CD4-positive, alpha-beta T cell treated with Interleukin-15 for 4 hours (primary cell): ENCODE data around the gene NTSR2.

Experiments used
- DNase-seq: peaks from one replicate; pipeline ENCODE4 v3.0.0-alpha.2; 2020; ENCODE audit warnings: low spot score

Gene NTSR2, protein sequence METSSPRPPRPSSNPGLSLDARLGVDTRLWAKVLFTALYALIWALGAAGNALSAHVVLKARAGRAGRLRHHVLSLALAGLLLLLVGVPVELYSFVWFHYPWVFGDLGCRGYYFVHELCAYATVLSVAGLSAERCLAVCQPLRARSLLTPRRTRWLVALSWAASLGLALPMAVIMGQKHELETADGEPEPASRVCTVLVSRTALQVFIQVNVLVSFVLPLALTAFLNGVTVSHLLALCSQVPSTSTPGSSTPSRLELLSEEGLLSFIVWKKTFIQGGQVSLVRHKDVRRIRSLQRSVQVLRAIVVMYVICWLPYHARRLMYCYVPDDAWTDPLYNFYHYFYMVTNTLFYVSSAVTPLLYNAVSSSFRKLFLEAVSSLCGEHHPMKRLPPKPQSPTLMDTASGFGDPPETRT

DNA sequence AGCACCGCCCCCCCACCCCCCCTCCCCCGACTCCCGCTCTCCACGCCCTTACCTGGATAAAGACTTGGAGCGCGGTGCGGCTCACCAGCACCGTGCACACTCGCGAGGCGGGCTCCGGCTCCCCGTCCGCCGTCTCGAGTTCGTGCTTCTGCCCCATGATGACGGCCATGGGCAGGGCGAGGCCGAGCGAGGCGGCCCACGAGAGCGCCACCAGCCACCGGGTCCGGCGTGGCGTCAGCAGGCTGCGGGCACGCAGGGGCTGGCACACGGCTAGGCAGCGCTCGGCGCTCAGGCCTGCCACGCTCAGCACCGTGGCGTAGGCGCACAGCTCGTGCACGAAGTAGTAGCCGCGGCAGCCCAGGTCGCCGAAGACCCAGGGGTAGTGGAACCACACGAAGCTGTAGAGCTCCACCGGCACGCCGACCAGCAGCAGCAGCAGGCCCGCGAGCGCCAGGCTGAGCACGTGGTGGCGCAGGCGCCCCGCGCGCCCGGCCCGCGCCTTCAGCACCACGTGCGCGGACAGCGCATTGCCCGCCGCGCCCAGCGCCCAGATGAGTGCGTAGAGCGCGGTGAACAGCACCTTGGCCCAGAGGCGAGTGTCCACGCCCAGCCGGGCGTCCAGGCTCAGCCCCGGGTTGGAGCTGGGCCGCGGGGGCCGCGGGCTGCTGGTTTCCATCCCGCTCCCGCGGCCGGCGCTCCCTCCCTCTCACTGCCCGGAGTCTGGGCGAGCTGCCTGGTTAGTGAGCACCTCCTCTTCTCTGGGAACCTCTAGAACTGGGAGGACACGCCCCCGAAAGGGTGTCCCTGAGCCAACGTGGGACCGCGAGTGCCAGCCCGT, at the start of gene NTSR2:
TSS of gene NTSR2 (minus strand) at position 742 of the 838 bp plus-strand sequence. CDS start at position 676, 66 bp downstream.
- DNase-seq = no peak

DNA sequence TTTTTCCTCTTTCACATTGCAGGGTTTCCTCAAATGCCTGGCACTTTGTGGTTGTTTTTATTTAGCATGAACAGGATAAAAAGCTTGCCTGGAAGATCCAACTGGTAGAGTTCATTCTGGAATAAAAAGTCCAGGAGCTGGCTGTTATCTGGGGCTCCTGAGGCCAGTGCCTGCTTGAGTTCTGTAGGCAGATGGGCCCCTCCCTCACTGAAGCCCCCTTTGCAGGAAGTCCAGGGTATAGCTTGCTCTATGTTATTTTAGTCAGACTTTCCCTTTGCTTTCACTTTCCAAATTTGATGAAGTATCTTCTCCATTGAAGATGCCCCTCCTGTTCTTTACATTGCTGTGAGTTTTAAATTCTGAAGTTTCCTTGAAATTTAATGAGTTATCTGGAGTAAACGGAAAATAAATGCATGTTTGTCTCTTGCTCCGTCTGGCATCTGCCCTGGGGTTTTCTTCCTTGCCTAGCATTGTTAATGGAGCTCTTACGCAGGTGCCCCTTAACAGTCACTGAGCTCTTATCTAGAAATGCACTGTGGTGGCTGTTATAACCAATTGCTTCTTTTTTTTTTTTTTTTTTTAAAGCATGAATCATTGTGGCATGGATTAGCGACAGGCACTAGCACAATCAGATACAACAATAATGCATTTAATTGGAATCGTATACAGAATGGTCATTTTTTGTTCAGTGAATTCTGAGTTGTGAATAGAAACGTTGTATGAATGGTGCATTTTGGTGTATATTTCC, 49.4 kb upstream of the NTSR2 start:
- DNase-seq = no peak

DNA sequence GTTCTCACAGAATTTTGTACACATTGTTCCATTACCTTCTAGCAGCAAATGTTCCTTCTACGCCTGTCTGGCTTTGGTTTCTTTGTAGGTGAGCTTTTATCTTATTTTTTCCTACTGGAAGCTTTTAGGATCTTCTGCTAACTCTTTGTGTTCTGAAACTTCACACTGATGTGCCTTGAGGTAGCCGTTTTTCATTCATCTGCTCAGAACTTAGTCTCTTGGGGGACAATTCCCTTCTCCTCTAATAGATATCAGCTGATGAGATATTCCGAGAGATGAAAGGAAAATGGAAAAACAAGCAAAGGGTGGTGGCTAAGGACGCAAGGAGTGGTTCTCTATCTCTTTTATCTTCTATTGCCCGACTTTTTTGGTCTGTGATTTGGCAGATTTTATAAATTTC, 48.6 kb upstream of the NTSR2 start:
- no peak for DNase-seq

DNA sequence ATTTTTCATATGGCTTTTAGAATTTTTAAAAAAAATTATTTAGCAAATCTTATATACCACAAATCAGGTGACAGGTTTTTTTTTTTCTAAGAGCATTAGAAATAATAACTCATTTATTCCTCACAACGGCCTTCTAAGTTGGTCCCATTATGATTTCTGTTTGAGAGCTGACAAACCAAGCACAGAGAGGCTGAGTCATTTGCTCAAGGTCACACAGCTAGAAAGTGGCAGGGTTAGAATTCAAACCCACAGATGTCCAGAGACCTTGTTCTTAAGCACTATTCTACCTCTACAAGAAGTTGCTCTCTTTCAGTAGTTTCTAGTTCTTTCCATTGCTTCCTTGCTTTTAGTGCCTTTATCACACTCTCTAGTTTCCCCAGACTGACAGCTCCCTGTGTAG, 47.6 kb upstream of the NTSR2 start:
- no peak for DNase-seq

DNA sequence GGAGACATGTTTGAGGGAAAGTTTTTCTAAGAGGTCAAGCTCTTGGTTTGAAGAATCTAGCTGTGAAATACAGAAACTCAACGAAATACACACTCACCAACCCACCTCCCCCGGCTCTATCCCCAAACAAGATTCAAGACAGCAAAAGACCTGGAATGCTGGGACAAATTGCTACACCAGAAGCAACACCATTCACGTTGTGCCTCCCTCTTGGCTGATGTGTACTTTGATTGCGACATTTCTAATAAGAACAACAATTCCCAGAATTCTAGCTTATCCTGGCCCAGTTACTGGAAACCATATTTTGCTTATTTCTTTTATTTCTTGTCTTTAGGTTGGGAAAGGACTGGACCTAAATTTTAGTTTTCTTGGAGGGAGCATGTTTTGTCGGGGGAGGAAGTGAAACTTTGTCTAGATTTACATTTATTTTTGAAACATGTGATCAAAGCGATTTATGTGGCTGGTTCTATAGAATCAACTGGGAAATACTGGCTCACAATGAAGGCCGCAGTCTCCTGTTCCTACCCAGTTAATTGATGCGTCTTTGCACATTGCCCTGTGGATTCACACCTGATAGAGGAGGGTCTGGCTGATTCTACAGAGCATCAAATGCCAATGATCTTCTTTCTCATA, 46.8 kb upstream of the NTSR2 start:
- no peak for DNase-seq

DNA sequence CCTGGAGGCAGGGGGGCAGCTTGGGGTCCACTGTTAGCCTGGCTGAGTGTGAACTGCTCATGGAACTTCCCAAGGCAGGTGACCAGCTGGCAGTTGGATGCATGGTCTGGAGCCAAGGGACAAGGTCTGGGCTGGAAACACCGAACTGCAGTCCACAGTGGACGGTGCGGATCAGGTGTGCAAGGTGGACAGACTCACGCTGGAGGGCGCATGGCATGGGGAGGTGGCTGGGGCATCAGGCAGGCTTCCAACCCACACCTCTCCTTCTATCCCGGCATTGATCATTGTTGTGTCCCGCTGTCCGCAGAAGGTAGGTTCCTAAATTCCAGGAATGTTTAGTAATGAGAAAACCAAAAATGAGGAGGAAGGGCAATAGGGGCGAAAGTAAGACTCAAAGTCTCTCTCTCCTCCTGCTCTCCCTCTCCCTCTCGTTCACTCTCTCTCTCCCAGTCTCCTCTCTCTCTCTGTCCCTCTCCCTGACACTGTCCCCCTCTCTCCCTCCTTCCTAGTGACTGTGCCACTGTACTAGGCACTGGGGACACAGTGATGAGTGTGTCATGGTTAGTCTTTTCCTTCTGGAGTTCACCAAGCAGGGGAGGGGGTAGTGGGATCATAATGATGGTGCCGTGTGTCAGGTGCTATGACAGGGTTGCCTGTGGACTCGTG, 46.1 kb upstream of the NTSR2 start:
- no peak for DNase-seq

DNA sequence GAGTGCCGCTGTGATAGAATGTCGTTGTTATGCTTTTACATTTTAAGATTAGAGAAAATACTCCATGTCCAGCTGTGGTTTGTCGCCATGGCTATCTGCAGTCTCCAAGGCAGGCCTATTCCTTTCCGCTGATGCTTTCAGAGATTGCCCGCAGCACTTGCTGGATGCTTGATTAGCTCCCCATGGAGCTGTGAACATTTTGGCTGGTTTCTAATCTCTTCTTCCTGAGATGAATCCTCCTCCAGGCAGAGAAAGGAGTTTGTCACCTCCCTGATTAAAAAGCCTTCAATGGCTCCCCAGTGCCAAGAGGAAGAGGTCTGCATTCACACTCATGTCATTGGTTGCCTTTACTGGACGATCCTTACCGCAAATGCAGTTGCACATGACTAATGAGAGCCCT, 43.8 kb upstream of the NTSR2 start:
- DNase-seq = no peak

DNA sequence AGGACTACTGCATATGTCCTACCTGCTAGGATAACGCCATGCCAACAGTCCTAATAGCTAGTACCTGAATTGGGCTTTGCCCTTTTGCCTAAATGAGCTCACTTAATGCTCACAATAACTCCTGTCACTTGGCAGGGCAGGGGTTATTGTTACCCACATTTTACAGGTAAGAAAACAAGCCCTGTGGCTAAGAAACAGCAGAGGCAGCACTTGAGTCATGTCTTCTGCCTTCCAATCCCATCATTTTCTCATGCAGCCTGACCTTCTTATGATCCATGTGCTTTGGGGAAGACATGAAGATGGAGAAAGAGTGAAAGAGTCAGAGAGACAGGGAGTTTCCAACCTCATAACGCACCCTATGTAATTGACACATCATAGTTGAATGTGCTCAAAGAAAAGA, 42.9 kb upstream of the NTSR2 start:
- no peak for DNase-seq

DNA sequence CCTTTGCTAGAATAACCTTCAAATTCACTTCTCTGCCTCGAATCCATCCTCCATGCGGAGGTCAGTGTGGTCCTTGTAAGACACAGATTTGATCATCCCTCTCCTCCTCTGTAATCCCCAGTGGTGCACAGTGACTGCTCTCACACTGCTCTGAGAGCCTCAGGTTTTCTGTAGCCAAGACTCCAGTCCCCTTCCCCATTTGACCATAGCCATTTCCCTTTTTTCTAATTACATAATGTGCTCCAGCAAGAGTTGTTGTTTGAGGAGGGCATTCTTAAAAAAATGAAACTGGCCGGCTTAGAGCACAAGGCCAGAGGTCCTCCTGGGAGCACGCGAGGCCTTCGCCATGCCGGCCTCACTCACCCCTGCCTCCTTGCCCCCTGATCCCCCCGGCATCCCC, 41.8 kb upstream of the NTSR2 start:
- DNase-seq = no peak

DNA sequence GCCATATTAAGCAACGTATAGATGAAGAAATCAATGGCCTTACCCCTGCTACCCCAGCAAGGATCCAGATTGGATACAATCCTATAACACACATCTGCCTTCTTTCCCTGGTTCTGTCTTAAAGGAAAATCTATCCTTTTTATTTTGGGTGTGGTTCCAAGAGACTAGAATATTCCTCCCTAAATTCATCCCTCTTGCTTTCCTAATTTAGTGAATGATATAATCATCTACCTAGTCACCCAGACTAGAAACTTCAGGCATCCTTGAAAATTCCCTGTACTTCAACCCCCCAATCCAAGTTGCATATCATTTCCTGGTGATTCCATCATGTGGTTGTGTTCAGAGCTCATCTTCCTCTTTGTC, 41.3 kb upstream of the NTSR2 start:
- DNase-seq = no peak

DNA sequence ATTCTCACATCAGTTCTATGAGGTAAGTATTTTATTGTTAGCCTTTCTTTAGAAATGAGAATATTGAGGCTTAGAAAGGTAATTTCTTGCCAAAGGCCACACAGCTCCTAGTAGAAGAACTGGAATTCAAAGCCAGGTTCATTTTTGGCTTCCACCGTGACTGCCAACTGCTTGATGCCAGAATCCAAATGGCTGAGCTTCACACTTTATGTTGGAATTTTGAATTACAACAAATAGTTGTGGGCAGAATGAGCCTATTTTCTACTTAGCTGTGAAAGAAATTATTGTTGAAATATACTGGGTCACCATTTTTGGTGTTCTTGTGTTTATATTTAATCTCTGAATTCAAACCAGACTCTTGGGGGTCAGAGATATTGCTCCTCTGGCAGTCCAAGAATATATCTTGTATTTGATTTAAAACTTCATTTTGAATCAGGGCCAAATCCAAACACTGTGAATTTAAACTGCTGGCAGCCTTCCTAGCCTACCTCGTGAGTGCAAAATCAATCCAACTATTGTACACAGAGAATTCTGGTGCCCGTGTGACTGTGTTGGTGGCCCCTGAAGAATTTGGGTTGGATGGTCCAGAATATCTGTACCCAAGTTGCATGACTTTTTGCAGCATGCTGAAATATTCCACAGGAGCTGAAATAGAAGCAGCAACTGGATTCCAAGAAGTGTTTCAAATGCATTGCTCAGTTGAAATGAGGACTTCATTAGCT, 40.8 kb upstream of the NTSR2 start:
- DNase-seq = no peak

DNA sequence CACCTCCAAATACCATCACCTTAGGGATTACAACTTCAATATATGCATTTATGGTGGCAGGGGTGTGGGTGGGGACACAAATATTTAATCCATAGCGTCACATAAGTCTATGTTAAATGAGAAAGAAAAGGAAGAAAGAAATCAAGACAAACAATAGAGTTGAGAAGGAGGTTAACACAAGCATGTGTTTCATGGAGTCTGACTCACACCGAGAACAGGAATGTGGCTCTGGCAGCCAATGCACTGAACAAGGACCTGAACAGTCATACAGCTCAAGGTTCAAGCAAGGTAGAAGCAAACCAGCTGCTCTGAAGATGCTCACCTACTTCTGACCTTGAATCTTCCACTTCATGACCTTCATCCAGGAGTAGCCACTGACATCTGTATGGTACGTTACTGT, 40.2 kb upstream of the NTSR2 start:
- no peak for DNase-seq

DNA sequence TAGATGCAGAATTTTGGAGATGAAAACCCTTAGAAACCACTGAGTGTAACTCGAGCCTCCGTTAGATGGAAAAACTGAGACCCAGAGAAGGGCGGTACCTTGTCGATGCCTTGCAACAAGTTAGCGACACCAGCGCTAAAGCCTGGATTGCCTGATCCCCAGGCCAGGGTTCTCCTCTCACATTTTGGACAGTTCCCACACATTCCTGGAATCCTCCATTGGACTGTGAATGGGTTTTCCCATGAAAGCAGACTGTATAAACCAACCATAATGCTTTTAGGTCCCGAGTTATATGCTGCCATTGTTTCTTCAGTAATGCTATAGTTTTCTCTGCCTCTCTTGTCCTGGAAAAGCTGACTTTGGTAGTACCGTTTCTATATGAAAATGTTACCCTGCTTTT, 39.3 kb upstream of the NTSR2 start:
- no peak for DNase-seq

DNA sequence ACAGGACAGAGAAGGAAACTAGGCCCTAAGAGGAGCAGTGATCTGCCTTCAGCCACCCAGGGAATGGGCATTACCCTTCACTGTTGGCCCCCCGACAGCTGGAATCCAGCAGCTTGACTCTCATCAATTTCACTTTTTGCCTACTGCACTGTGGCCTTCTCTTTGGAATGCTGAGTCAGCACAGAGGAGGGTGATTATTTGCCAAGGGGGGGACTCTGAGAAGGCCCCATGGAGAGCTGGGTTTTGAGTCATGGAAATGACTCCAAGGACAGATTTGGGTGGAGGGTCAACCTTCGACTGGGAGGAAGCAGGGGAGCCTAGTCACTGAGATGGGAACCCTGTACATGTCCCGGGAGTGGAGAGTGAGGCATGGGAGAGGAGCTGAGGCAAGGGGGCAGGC, 38.1 kb upstream of the NTSR2 start:
- no peak for DNase-seq

DNA sequence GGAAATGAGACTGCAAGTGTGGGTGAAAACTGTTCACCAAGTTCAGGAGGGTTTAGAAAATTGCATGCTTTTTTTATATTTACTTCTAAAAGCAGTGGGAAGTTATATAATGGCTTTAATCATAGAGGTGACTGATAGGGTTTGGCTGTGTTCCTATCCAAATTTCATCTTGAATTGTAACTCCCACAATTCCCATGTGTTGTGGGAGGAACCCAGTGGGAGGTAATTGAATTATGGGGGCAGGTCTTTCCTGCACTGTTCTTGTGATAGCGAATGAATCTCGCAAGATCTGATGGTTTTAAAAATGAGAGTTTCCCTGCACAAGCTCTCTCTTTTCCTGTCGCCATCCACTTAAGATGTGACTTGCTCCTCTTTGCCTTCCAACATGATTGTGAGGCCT, 35.7 kb upstream of the NTSR2 start:
- no peak for DNase-seq

DNA sequence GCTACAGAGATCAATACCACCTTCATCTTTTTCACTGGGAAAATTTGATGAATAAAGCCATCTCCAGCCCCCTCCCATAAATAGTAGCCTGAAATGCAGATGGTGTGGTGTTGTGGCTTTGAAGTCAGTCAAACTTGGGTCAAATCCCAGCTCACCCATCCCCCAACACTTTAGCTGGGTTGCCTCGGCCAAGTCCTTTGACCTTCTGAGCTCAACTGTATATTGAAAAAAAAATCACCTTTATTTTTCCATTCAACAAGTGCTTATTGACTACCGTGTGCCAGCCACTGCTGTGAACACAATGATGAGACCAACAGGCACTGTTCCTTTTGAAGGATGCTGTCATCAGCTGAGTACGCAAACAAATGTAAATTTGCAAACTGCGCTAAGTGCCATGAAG, 35.1 kb upstream of the NTSR2 start:
- DNase-seq = no peak

DNA sequence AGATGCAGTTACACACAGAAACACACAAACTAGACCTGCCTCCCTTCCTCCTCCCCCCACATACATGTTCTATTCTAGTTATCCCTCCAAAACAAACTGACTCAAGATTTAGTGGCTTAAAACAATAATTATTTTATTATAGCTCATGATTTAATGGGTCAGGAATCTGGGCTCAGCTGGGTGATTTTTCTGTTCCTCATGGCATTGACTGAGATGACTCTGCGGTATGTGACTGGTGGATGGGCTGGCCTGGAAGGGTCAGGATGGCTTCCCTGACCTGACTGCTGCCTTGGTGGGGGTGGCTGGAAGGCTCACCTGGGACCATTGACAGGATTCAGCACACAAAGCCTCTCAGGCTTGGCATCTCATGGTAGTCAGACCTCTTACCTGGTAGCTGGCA, 33.7 kb upstream of the NTSR2 start:
- DNase-seq = no peak

DNA sequence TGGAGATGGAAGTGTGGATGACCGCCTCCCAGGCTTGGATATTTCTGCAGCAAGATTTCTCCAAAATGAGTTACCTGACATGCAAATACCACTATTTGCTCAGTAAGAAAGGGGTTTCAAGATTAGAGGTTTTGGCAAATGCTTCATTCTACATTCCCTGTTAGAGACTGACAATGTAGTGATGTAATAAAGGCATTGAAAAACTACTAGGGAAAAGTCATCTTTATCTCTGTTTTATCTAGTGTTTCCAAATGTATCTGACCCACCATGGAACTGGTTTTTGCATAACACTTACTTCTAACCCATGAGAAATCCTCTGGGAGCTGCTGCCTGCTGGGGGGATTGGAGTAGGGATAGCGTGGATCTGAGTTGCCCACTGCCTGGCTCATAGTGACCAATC, 33.0 kb upstream of the NTSR2 start:
- no peak for DNase-seq

DNA sequence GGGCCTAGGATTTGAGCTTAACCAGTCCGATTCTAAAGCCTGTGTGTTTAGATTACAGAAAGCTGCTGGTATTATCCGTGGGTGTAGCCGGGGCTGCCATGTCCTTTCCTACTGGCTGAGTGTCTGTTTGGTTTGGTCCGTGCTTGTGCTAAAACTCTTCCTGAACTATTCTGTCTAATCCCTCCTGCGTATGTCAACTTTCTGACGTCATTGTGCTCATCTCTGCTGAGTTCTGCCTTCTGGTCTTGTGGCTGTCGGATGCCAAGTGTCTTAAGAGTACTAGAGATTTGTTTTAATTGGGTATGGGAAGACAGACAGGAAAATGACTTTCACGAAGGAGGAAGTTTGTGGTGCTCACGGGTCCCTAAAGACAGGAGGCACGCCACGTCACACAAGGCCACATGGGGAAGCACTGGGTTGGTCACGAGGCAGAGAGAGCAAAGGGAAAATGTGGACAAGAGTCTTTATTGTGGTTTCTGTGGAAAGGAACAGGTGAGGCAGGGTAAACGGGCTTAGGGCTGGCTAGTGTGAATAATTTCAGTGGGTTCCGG, 31.8 kb upstream of the NTSR2 start:
- DNase-seq = peak; percentile 6

DNA sequence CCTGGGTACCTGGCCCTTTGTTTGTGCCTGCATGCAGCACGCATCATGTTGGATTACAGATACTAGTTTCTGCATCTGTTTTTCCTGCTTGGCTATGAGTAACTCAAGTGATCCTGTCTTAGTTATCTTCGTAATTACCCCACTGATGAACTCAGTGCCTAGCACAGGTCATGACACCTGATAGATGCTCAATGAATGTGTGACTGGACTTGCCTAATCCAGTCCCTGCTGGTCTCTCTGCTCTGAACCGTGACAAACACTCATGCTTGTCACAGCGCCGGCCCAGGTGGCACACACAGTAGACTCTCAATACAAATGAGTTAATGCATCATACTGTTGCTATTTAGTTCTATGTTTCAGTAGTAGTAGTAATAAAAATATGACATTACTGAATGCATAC, 31.2 kb upstream of the NTSR2 start:
- DNase-seq = no peak
